GM12878 (cell line): ENCODE results near the gene CRYBB2. TPM values are rescaled to one million over a fixed set of nuclear protein-coding genes. Genes with fewer than 3 reads are reported as not detected.
"Not testable (repeated sequence)": the region's sequence is repeated elsewhere in the genome, so short reads cannot be mapped to it uniquely, and the experiment has no call there.

Experiments used
- ATAC-seq: fragments of 200-7000 bp; cut with Tn5 transposase; 3 replicates; pipeline ENCODE4 v1.9.1; 2020; ENCODE audit warnings: mild to moderate bottlenecking, moderate library complexity
- BruUV-seq: library from RNA; stranded (reverse); fragments of 400-500 nt; replicated peaks from 2 replicates; lab custom pipeline; 2021; lab: Mats Ljungman, UMichigan
- CTCF ChIA-PET: fragments of 300-600 bp; sonication (Branson Sonifier 250); formaldehyde crosslinking; extraction: SDS; loops from one replicate; lab custom pipeline; 2021; ENCODE audit warnings: inconsistent platforms; lab: Yijun Ruan, JAX
- POLR2A ChIA-PET: fragments of 350-600 bp; formaldehyde crosslinking; extraction: SDS; loops from one replicate; lab custom pipeline; 2021; ENCODE audit warnings: inconsistent platforms; lab: Charles Lee
- RAD21 ChIA-PET: fragments of 300-600 bp; sonication (Branson Sonifier 250); formaldehyde crosslinking; loops from one replicate; lab custom pipeline; 2023; ENCODE audit warnings: antibody characterized with exemption; ENCODE audit not compliant: unreplicated experiment; lab: Charles Lee
- SMC1A ChIA-PET: fragments of 300-600 bp; sonication (Branson Sonifier 250); formaldehyde crosslinking; loops from one replicate; lab custom pipeline; 2023; ENCODE audit not compliant: unreplicated experiment, uncharacterized antibody; lab: Charles Lee
- DNase-seq: peaks from one replicate; pipeline ENCODE4 v3.0.0-alpha.2; 2011; ENCODE audit warnings: low read depth, low spot score
- FAIRE-seq: peaks from 3 replicates; lab custom pipeline; 2011; peaks lifted over from hg19 to GRCh38; lab: Jason Lieb, UNC
- H2AFZ ChIP-seq: 2 replicates; pipeline ENCODE4 v1.6.0; 2011; ENCODE audit warnings: low read depth, low read length, control low read depth; ENCODE audit not compliant: control insufficient read depth
- H3K27ac ChIP-seq: 2 replicates; pipeline ENCODE4 v1.5.1; 2011; ENCODE audit warnings: control low read depth; ENCODE audit not compliant: control insufficient read depth, insufficient read depth
- H3K27me3 ChIP-seq, 2 experiments: replicated peaks in 1 of 2; 2 replicates each; pipeline versions ENCODE4 v1.6.0 to v1.6.1; 2011; ENCODE audit warnings: low read length in 1 of 2; ENCODE audit not compliant: control insufficient read depth in 2 of 2, insufficient read depth in 2 of 2
- H3K36me3 ChIP-seq, 2 experiments: 2 replicates each; pipeline ENCODE4 v1.5.1; 2011; ENCODE audit warnings: low read length in 1 of 2; ENCODE audit not compliant: control insufficient read depth in 2 of 2, insufficient read depth in 2 of 2
- H3K4me1 ChIP-seq: 2 replicates; pipeline ENCODE4 v1.6.1; 2011; ENCODE audit warnings: mild to moderate bottlenecking, low read length, moderate library complexity, mixed read lengths; ENCODE audit not compliant: control insufficient read depth, insufficient read depth
- H3K4me2 ChIP-seq: 2 replicates; pipeline ENCODE4 v1.6.0; 2011; ENCODE audit warnings: control low read depth; ENCODE audit not compliant: control insufficient read depth, insufficient read depth
- H3K4me3 ChIP-seq: fragments of 200-600 bp; sonication (generic); 2 replicates; pipeline ENCODE4 v1.5.1; 2016
- H3K79me2 ChIP-seq: 2 replicates; pipeline ENCODE4 v1.6.0; 2011; ENCODE audit warnings: low read length; ENCODE audit not compliant: control insufficient read depth, insufficient read depth
- H3K9ac ChIP-seq: 2 replicates; pipeline ENCODE4 v1.8.0; 2011; ENCODE audit warnings: low read length, control low read depth, mixed read lengths; ENCODE audit not compliant: control insufficient read depth, insufficient read depth
- H3K9me3 ChIP-seq: replicated peaks from 3 replicates; pipeline ENCODE4 v1.5.1; 2011; ENCODE audit warnings: mild to moderate bottlenecking, low read length; ENCODE audit not compliant: control insufficient read depth, insufficient read depth
- H4K20me1 ChIP-seq: 2 replicates; pipeline ENCODE4 v1.6.0; 2011; ENCODE audit not compliant: control insufficient read depth, insufficient read depth
- ATF7 ChIP-seq: fragments of 450-650 bp; IDR thresholded peaks from 2 replicates; pipeline ENCODE4 v1.6.1; 2016; ENCODE audit warnings: low read depth, mild to moderate bottlenecking
- BHLHE40 ChIP-seq, 2 experiments: fragments of 450-650 bp in 1 of 2; IDR thresholded peaks; 2 replicates each; pipeline ENCODE4 v1.6.1; 2011 to 2017; ENCODE audit warnings: low read depth in 2 of 2, borderline replicate concordance in 1 of 2, improper control_type of control experiment in 1 of 2, low read length in 1 of 2, mild to moderate bottlenecking in 1 of 2
- CEBPB ChIP-seq, 2 experiments: fragments of 150-350 bp in 1 of 2; IDR thresholded peaks; 2 replicates each; pipeline ENCODE4 v1.6.1; 2012 to 2014; ENCODE audit warnings: low read depth in 2 of 2, low read length in 2 of 2, borderline replicate concordance in 1 of 2, inconsistent platforms in 1 of 2
- CREM ChIP-seq: IDR thresholded peaks from 2 replicates; pipeline ENCODE4 v1.6.1; 2014; ENCODE audit warnings: antibody characterized with exemption, low read depth
- FOXK2 ChIP-seq: fragments of 450-650 bp; IDR thresholded peaks from 2 replicates; pipeline ENCODE4 v1.6.1; 2017; ENCODE audit warnings: mild to moderate bottlenecking, moderate library complexity
- JUNB ChIP-seq: IDR thresholded peaks from 2 replicates; pipeline ENCODE4 v1.6.1; 2016; ENCODE audit warnings: antibody characterized with exemption, mild to moderate bottlenecking
- SIX5 ChIP-seq: IDR thresholded peaks from 2 replicates; pipeline ENCODE4 v1.6.1; 2011; ENCODE audit warnings: mild to moderate bottlenecking, low read depth, low read length, moderate library complexity; ENCODE audit not compliant: severe bottlenecking
- SMAD1 ChIP-seq: fragments of 450-650 bp; IDR thresholded peaks from 2 replicates; pipeline ENCODE4 v1.6.1; 2018; ENCODE audit warnings: mild to moderate bottlenecking, low read depth; ENCODE audit not compliant: partially characterized antibody
- SREBF2 ChIP-seq: IDR thresholded peaks from 2 replicates; pipeline ENCODE4 v1.6.1; 2012; ENCODE audit warnings: mild to moderate bottlenecking, low read length
- ZNF622 ChIP-seq: fragments of 450-650 bp; IDR thresholded peaks from 2 replicates; pipeline ENCODE4 v1.6.1; 2017; ENCODE audit warnings: mild to moderate bottlenecking, inconsistent platforms
- WGBS: methylation state at CpG from one replicate; pipeline ENCODE4 v1.1.6; 2016; ENCODE audit warnings: low lambda C conversion rate; ENCODE audit not compliant: insufficient replicate concordance, insufficient coverage; ENCODE audit errors: missing lambda C conversion rate; 5-methylcytosine and 5-hydroxymethylcytosine counted together
- in situ Hi-C: fragments of 300-500 bp; cut with MboI; formaldehyde crosslinking; loops from 9 replicates; pipeline ENCODE4 v1.14.3; 2018; ENCODE audit warnings: mixed read lengths
- intact Hi-C: fragments of 100-400 bp; cut with micrococcal nuclease; formaldehyde crosslinking; loops from one replicate; pipeline ENCODE4 v1.14.2; 2022; ENCODE audit not compliant: unreplicated experiment
- polyA plus RNA-seq, 11 experiments: library from polyadenylated mRNA; depleted of rRNA in 4 of 11; unstranded in 6 of 11; stranded (reverse) in 5 of 11; fragments of >200 nt; fragmentation: Nextera tagmentation in 4 of 11; fragmentation: Illumina TruSeq in 1 of 11; extraction: Ambion mirVana in 4 of 11; extraction: Trizol in 1 of 11; gene quantifications; 1 replicate in 1 of 11; 2 replicates in 10 of 11; pipeline versions ENCODE4 v1.2.1 to v1.2.3, GENCODE V29; 2011 to 2016; ENCODE audit warnings: inconsistent platforms in 2 of 11, missing spikeins in 2 of 11, low read depth in 1 of 11
- total RNA-seq, 4 experiments: library from RNA; depleted of rRNA in 3 of 4; stranded (reverse); fragments of >200 nt in 3 of 4; fragmentation: Illumina TruSeq in 1 of 4; extraction: Trizol in 1 of 4; gene quantifications; 2 replicates each; pipeline versions ENCODE4 v1.2.1 to v1.2.3, GENCODE V29; 2013 to 2021

The CRYBB2 gene
- total and polyA plus RNA-seq, 10 of the 15 experiments (the other 5 are each of a cell fraction or from before 2014, with no cell fraction given), result not detected

GRCh38 chr22:25203082-25203481 lies 16.4 kb upstream of the CRYBB2 start:
- H3K9ac ChIP-seq, result no peak overlapping the region
- WGBS, result 49% methylated on average over 4 of the region's 4 CpGs
- no peaks in the 10 kb centered on the region for H3K4me1 ChIP-seq
- no peak overlapping the region for H3K4me3 ChIP-seq
- SMC1A ChIA-PET, result interaction anchor here (1.6 to 2.4 kb wide), 2 partner anchors 93 to 121 kb away, joined by 4 to 8 read pairs; no protein-coding TSS in a partner anchor
- no peaks in the 10 kb centered on the region for H3K9me3 ChIP-seq
- H3K36me3 ChIP-seq, result no peaks in the 10 kb centered on the region
- H4K20me1 ChIP-seq, result no peaks in the 10 kb centered on the region
- TF ChIP-seq CREM, result no peak
- no peak for TF ChIP-seq BHLHE40 (IDR thresholded peaks at IDR 0.05; ENCODE audit: borderline replicate concordance in 1 of 2, low read depth in 2 of 2, low read length in 1 of 2)
- no peak for TF ChIP-seq ZNF622
- no peak for TF ChIP-seq SREBF2
- no peak for TF ChIP-seq FOXK2
- no peak for TF ChIP-seq JUNB
- no peak for TF ChIP-seq SMAD1
- no peak for TF ChIP-seq ATF7
- no peak for TF ChIP-seq SIX5
- no peak for TF ChIP-seq CEBPB (IDR thresholded peaks at IDR 0.05; ENCODE audit: borderline replicate concordance in 1 of 2, low read depth in 2 of 2, low read length in 2 of 2)
- no peak for DNase-seq
- no peak overlapping the region for H2AFZ ChIP-seq
- no TSS peak for BruUV-seq
- ATAC-seq, result no peak
- CTCF ChIA-PET, result interaction anchor here (1.1 to 2.9 kb wide), 9 partner anchors 9 to 338 kb away, joined by 3 to 21 read pairs (median 7); no protein-coding TSS in a partner anchor
- FAIRE-seq, result no peak
- H3K27ac ChIP-seq, result no peak overlapping the region
- no peak overlapping the region for H3K4me2 ChIP-seq
- intact Hi-C loops (no loop called here), in situ Hi-C loops (no loop called here)
- RAD21 ChIA-PET, result interaction anchor here (1.3 kb wide), 1 partner anchor 130 kb away, joined by 6 read pairs; no protein-coding TSS in a partner anchor
- no peaks in the 10 kb centered on the region; a peak in 1 of 4 replicates for H3K27me3 ChIP-seq
- POLR2A ChIA-PET, result no interaction called here
- no peaks in the 10 kb centered on the region for H3K79me2 ChIP-seq

GRCh38 chr22:25204547-25204946 lies 14.9 kb upstream of the CRYBB2 start:
- H3K4me3 ChIP-seq, in situ Hi-C loops, SMC1A ChIA-PET, intact Hi-C loops, H2AFZ ChIP-seq, RAD21 ChIA-PET, H3K27ac ChIP-seq, H4K20me1 ChIP-seq, H3K4me1 ChIP-seq, H3K9ac ChIP-seq, H3K9me3 ChIP-seq, FAIRE-seq, H3K36me3 ChIP-seq, H3K27me3 ChIP-seq, H3K4me2 ChIP-seq, H3K79me2 ChIP-seq, DNase-seq, ATAC-seq, POLR2A ChIA-PET, BruUV-seq: not testable (repeated sequence)
- CTCF ChIA-PET, result interaction anchor here (0.7 to 1.2 kb wide), 3 partner anchors 123 to 1864 kb away, joined by 3 read pairs; no protein-coding TSS in a partner anchor
- WGBS, result 36% methylated on average over 7 of the region's 7 CpGs
